Measurements from ENCODE around the gene PARVA. TPM values are rescaled to one million over a fixed set of nuclear protein-coding genes. Genes with fewer than 3 reads are reported as not detected.

The PARVA gene
- total and polyA plus RNA-seq, 12 donors, result 20.1 to 84.8 (median 67.0) TPM

GRCh38 chr11:12472401-12473005 lies 95.1 kb downstream of the PARVA start:
- no peak for TF ChIP-seq CTCF (IDR thresholded peaks at IDR 0.05)
- Histone ChIP-seq H3K27ac (no peak overlapping the region), H3K9me3 (no peaks in the 10 kb centered on the region), H3K36me3 (peaks cover 0 to 41% (median 13%) of the 10 kb centered on the region in 9 donors), H3K4me3 (no peak overlapping the region), H3K4me1 (peaks cover 11 to 51% (median 27%) of the 10 kb centered on the region in 9 donors), H3K27me3 (no peaks in the 10 kb centered on the region)
- intact Hi-C loops (cut with DNase I), result no loop called here
- DNase-seq (no peak), ATAC-seq (no peak)
- 71 to 73% methylated on average over 7 of the region's 7 CpGs for WGBS, 2 donors

GRCh38 chr11:12473381-12473780 lies 96.0 kb downstream of the PARVA start:
- ATAC-seq (no peak), DNase-seq (no peak)
- peaks cover 11 to 51% (median 31%) of the 10 kb centered on the region in 9 donors for H3K4me1 ChIP-seq
- H3K27ac ChIP-seq, result no peak overlapping the region
- peaks cover 0 to 49% (median 13%) of the 10 kb centered on the region in 9 donors for H3K36me3 ChIP-seq
- intact Hi-C loops (cut with DNase I), result no loop called here
- H3K4me3 ChIP-seq, result no peak overlapping the region
- no peaks in the 10 kb centered on the region for H3K27me3 ChIP-seq
- 87 to 91% methylated on average over 9 of the region's 9 CpGs for WGBS, 2 donors
- TF ChIP-seq CTCF (IDR thresholded peaks at IDR 0.05), result no peak
- no peaks in the 10 kb centered on the region for H3K9me3 ChIP-seq

- Histone ChIP-seq H3K36me3 (peaks cover 0 to 64% (median 13%) of the 10 kb centered on the region in 9 donors), H3K27me3 (no peaks in the 10 kb centered on the region), H3K9me3 (no peaks in the 10 kb centered on the region), H3K27ac (no peak overlapping the region), H3K4me3 (no peak overlapping the region), H3K4me1 (peaks cover 10 to 45% (median 23%) of the 10 kb centered on the region in 9 donors)
- intact Hi-C loops (cut with DNase I), result no loop called here
- no peak for DNase-seq
- 96 to 98% methylated on average over 7 of the region's 7 CpGs for WGBS, 2 donors
- no peak for ATAC-seq
- TF ChIP-seq CTCF (IDR thresholded peaks at IDR 0.05), result no peak
These were observed 97.5 kb downstream of the PARVA start for GRCh38 chr11:12474871-12475270.

- peak in 7 of 8 donors; percentile 14 to 60 (median 38) for ATAC-seq
These were observed 101.4 kb downstream of the PARVA start for GRCh38 chr11:12478743-12479142.

More at GRCh38 chr11:12478743-12479142, 101.4 kb downstream of the PARVA start:
- 42 to 58% methylated on average over 4 of the region's 4 CpGs for WGBS, 2 donors
- Histone ChIP-seq H3K4me1 (peaks cover 0 to 26% (median 17%) of the 10 kb centered on the region in 9 donors), H3K27ac (peak overlapping the region in 8 of 10 donors; percentile 10 to 54 (median 41)), H3K27me3 (no peaks in the 10 kb centered on the region), H3K9me3 (no peaks in the 10 kb centered on the region), H3K36me3 (peaks cover 0 to 86% (median 19%) of the 10 kb centered on the region in 9 donors), H3K4me3 (no peak overlapping the region)
- TF ChIP-seq CTCF (IDR thresholded peaks at IDR 0.05), result no peak
- intact Hi-C loops (cut with DNase I), result no loop called here
- DNase-seq, result peak in 1 of 2 donors; percentile 57
